Gastroesophageal sphincter (tissue), 4 donors: ENCODE data around the gene LTBP1. TPM values are rescaled to one million over a fixed set of nuclear protein-coding genes. Genes with fewer than 3 reads are reported as not detected.

ENCODE experiments used
- ATAC-seq: fragments of 150-250 bp; one replicate; pipeline ENCODE4 v1.9.1; 2016; ENCODE audit warnings: mild to moderate bottlenecking, moderate library complexity
- H3K27ac ChIP-seq, 4 donors: fragments of 200-600 bp; sonication (generic) in 3 of 4; 1 replicate in 3 of 4; 2 replicates in 1 of 4; pipeline ENCODE4 v1.5.1; 2016 to 2019
- H3K27me3 ChIP-seq: fragments of 200-600 bp; sonication (generic); one replicate; pipeline ENCODE4 v1.5.1; 2019
- H3K36me3 ChIP-seq, 2 donors: fragments of 200-600 bp; sonication (generic); one replicate each; pipeline ENCODE4 v1.5.1; 2019; ENCODE audit warnings: control low read depth in 1 of 2
- H3K4me1 ChIP-seq, 3 donors: fragments of 200-600 bp; sonication (generic); 1 replicate in 2 of 3; 2 replicates in 1 of 3; pipeline ENCODE4 v1.5.1; 2016 to 2019; ENCODE audit warnings: control low read depth in 2 of 3
- H3K4me3 ChIP-seq, 2 donors: fragments of 200-600 bp; sonication (generic); one replicate each; pipeline ENCODE4 v1.5.1; 2019; ENCODE audit warnings: mild to moderate bottlenecking in 1 of 2, moderate library complexity in 1 of 2
- H3K9me3 ChIP-seq, 3 donors: fragments of 200-600 bp; sonication (generic); one replicate each; pipeline ENCODE4 v1.5.1; 2017 to 2019; ENCODE audit warnings: control low read depth in 2 of 3
- EP300 ChIP-seq: sonication (generic); formaldehyde crosslinking; IDR thresholded peaks from one replicate; pipeline ENCODE4 v1.6.1; 2017; ENCODE audit warnings: antibody characterized with exemption, mild to moderate bottlenecking
- POLR2A ChIP-seq, 2 donors: fragments of 450-650 bp; IDR thresholded peaks; one replicate each; pipeline ENCODE4 v1.6.1; 2017; ENCODE audit warnings: antibody characterized with exemption in 2 of 2, mild to moderate bottlenecking in 2 of 2, moderate library complexity in 1 of 2
- POLR2AphosphoS5 ChIP-seq: sonication (generic); formaldehyde crosslinking; IDR thresholded peaks from one replicate; pipeline ENCODE4 v1.6.1; 2017; ENCODE audit warnings: antibody characterized with exemption
- WGBS, 2 donors: methylation state at CpG; one replicate each; pipeline ENCODE4 v1.1.5; 2018; ENCODE audit warnings: low coverage in 1 of 2; 5-methylcytosine and 5-hydroxymethylcytosine counted together
- total RNA-seq, 4 donors: library from RNA; depleted of rRNA; stranded (reverse); fragments of >200 nt; gene quantifications; one replicate each; pipeline ENCODE4 v1.1.0, GENCODE V29; 2016
- TF ChIP-seq, protein P1 (sequence below), 4 experiments: fragments of 200-600 bp in 2 of 4; fragments of 450-650 bp in 2 of 4; sonication (generic) in 1 of 4; IDR thresholded peaks; one replicate each; pipeline ENCODE4 v1.5.1; 2017 to 2019; ENCODE audit warnings: antibody characterized with exemption in 4 of 4, mild to moderate bottlenecking in 2 of 4, moderate library complexity in 2 of 4

LTBP1 gene
- total RNA-seq, 4 donors from 2014 or later: 238 to 493 (median 378) TPM

DNA sequence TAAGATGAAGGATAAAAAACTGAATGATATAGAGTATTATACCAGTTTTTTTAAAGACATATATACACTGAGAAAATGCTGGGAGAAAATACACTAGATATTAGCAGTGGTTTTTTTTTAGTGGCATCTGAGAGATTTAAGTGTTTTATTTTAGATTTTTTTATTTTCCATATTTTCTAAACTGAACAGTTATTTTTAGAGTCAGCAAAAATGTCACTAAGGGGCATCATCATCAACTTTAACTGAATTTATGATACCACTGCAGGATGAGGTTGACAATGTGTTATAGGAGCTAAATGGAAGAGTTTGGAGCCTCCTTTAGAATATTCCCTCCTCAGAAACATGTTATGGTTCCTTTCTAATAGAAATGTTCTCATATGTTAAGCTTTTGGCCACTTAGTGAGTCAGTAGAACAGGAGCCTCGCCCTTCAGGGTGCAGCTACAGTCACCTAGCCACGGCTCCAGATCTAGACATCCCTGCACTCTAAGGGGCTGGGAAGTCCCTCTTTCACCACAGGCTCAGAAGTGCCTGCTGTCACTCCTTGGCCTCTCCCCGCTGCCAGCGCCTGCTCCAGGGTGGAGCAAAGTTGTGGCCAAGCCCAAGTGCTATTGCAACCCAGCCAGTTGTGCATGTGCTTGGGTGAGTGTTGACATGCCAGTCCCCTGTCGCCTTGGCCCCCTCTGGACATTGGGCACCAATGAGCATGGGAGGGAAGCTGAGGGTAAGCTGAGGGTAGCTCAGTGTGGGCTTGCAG, 319.0 kb downstream of the LTBP1 start:
- peaks cover 0 to 10% (median 0%) of the 10 kb centered on the region in 3 donors for H3K9me3 ChIP-seq
- TF ChIP-seq POLR2A (IDR thresholded peaks at IDR 0.05) (no peak), POLR2AphosphoS5 (no peak)
- TF ChIP-seq, protein P1, sequence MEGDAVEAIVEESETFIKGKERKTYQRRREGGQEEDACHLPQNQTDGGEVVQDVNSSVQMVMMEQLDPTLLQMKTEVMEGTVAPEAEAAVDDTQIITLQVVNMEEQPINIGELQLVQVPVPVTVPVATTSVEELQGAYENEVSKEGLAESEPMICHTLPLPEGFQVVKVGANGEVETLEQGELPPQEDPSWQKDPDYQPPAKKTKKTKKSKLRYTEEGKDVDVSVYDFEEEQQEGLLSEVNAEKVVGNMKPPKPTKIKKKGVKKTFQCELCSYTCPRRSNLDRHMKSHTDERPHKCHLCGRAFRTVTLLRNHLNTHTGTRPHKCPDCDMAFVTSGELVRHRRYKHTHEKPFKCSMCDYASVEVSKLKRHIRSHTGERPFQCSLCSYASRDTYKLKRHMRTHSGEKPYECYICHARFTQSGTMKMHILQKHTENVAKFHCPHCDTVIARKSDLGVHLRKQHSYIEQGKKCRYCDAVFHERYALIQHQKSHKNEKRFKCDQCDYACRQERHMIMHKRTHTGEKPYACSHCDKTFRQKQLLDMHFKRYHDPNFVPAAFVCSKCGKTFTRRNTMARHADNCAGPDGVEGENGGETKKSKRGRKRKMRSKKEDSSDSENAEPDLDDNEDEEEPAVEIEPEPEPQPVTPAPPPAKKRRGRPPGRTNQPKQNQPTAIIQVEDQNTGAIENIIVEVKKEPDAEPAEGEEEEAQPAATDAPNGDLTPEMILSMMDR (IDR thresholded peaks at IDR 0.05): no peak
- 63 to 83% methylated on average over 1 to 2 of the region's 5 CpGs for WGBS, 2 donors
- H3K4me3 ChIP-seq: no peak overlapping the region
- H3K36me3 ChIP-seq: peaks cover 0 to 46% of the 10 kb centered on the region in 2 donors
- H3K27me3 ChIP-seq: no peaks in the 10 kb centered on the region
- peak overlapping the region in 2 of 4 donors; percentile 29 to 40 for H3K27ac ChIP-seq
- ATAC-seq: no peak
- peaks cover 5 to 36% (median 8%) of the 10 kb centered on the region in 3 donors for H3K4me1 ChIP-seq

DNA sequence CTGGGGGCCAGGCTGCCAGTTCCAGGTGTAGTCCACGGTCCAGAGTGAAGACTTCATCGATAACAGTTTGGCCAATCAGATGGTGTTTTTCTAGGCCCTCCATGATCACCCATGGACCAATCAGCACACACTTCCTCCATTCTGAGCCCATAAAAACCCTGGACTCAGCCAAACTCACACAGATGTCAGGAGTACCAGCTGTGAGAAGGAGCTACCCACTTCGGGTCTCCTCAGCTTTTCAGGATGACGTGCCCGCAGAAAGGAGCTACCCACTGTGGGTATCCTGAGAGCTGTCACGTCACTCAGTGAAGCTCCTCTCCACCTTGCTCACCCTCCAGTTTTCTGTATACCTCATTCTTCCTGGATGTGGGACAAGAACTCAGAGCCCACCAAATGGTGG, 319.7 kb downstream of the LTBP1 start:
- no peak for ATAC-seq
- H3K4me3 ChIP-seq: no peak overlapping the region
- no peak for TF ChIP-seq POLR2A (IDR thresholded peaks at IDR 0.05)
- TF ChIP-seq, protein P1 (IDR thresholded peaks at IDR 0.05): no peak
- no peak for TF ChIP-seq POLR2AphosphoS5
- no peak for TF ChIP-seq EP300
- peaks cover 0 to 10% (median 0%) of the 10 kb centered on the region in 3 donors for H3K9me3 ChIP-seq
- peak overlapping the region in 2 of 4 donors; percentile 29 to 40 for H3K27ac ChIP-seq
- H3K36me3 ChIP-seq: peaks cover 0 to 46% of the 10 kb centered on the region in 2 donors
- no peaks in the 10 kb centered on the region for H3K27me3 ChIP-seq
- WGBS, 2 donors: 100% methylated on average over 1 to 2 of the region's 6 CpGs
- H3K4me1 ChIP-seq: peaks cover 7 to 43% (median 8%) of the 10 kb centered on the region in 3 donors

DNA sequence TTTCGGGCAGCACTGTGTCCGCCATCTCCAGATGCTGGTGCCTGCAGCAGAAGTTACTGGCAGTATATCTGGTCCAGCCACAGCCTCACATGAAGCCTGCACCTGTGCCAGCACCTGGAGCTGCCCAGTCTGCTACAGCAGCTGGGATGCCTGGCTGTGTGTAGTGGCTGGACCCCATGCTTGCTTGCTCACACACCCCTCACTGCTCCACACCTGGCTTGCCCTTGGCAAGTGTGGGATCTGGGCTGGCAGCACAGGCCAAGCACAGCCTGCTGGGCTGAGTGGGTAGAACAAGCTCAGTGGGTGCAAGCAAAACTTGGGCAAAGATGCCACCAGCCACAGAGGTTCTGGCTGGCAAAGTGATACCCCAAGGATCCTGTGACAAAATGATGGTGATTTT, 320.3 kb downstream of the LTBP1 start:
- peaks cover 0 to 10% (median 0%) of the 10 kb centered on the region in 3 donors for H3K9me3 ChIP-seq
- H3K27ac ChIP-seq: peak overlapping the region in 1 of 4 donors; percentile 29
- no peaks in the 10 kb centered on the region for H3K27me3 ChIP-seq
- no peak for TF ChIP-seq POLR2AphosphoS5
- no peak for TF ChIP-seq POLR2A (IDR thresholded peaks at IDR 0.05)
- TF ChIP-seq, protein P1 (IDR thresholded peaks at IDR 0.05): no peak
- no peak for TF ChIP-seq EP300
- peaks cover 7 to 43% (median 8%) of the 10 kb centered on the region in 3 donors for H3K4me1 ChIP-seq
- no peak overlapping the region for H3K4me3 ChIP-seq
- WGBS, 2 donors: 100% methylated on average over 2 of the region's 2 CpGs; no CpG with 5 or more reads in 1 of the 2 donors
- no peak for ATAC-seq
- peaks cover 0 to 46% of the 10 kb centered on the region in 2 donors for H3K36me3 ChIP-seq

DNA sequence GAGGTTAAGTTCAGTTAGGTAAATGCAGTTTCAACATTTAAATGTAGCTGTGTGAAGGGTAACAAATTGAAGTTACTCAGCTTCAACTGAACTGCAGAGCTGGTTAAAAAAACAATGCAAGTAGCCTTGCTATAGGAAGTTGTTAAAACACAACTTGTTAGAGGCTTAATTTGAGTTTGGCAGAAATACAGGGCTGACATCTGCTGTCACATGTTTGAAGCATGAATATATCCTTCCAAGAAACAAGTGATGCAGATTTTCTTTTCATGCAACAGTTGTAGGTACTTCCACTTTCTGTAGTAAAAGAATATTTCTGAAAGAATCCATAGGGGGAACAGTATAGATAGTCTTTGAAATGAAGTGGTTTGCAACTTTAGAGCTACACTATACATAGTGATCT, 321.0 kb downstream of the LTBP1 start:
- no peak for ATAC-seq
- H3K36me3 ChIP-seq: peaks cover 0 to 44% of the 10 kb centered on the region in 2 donors
- H3K4me3 ChIP-seq: no peak overlapping the region
- H3K27ac ChIP-seq: peak overlapping the region in 2 of 4 donors; percentile 8 to 19
- TF ChIP-seq EP300: no peak
- no peak for TF ChIP-seq POLR2A (IDR thresholded peaks at IDR 0.05)
- TF ChIP-seq, protein P1 (IDR thresholded peaks at IDR 0.05): no peak
- TF ChIP-seq POLR2AphosphoS5: no peak
- H3K27me3 ChIP-seq: no peaks in the 10 kb centered on the region
- peaks cover 7 to 43% (median 8%) of the 10 kb centered on the region in 3 donors for H3K4me1 ChIP-seq
- H3K9me3 ChIP-seq: peaks cover 0 to 10% (median 0%) of the 10 kb centered on the region in 3 donors
